IPS DF 6.9 (cell line): Measurements from ENCODE around the gene EIF4B.
A peak's percentile ranks its signal among the peaks of the same experiment; 100 is the strongest.

Experiments
- DNase-seq: peaks from one replicate; pipeline ENCODE4 v3.0.0-alpha.2; 2013; ENCODE audit warnings: low read depth, low spot score
- H3K27ac ChIP-seq: one replicate; pipeline ENCODE4 v1.5.1; 2013; ENCODE audit warnings: low read length, control low read depth
- H3K27me3 ChIP-seq: 2 replicates; pipeline ENCODE4 v1.6.1; 2013; ENCODE audit warnings: mild to moderate bottlenecking, low read length; ENCODE audit not compliant: control insufficient read depth, insufficient read depth
- H3K36me3 ChIP-seq: 2 replicates; pipeline ENCODE4 v1.6.1; 2013; ENCODE audit warnings: low read length; ENCODE audit not compliant: control insufficient read depth, insufficient read depth
- H3K4me1 ChIP-seq: 2 replicates; pipeline ENCODE4 v1.6.1; 2013; ENCODE audit warnings: low read length; ENCODE audit not compliant: control insufficient read depth, insufficient read depth
- H3K4me3 ChIP-seq: 2 replicates; pipeline ENCODE4 v1.5.1; 2013; ENCODE audit warnings: mild to moderate bottlenecking, low read length
- H3K9me3 ChIP-seq: 2 replicates; pipeline ENCODE4 v1.6.1; 2013; ENCODE audit warnings: low read length, inconsistent platforms; ENCODE audit not compliant: control insufficient read depth, insufficient read depth
- WGBS: extraction: QIAGEN DNeasy Blood & Tissue Kit; methylation state at CpG from one replicate; pipeline ENCODE4 v1.1.7; 2013; ENCODE audit warnings: mixed read lengths, missing lambda C conversion rate; ENCODE audit not compliant: insufficient read length, insufficient coverage; 5-methylcytosine and 5-hydroxymethylcytosine counted together

The EIF4B gene, protein sequence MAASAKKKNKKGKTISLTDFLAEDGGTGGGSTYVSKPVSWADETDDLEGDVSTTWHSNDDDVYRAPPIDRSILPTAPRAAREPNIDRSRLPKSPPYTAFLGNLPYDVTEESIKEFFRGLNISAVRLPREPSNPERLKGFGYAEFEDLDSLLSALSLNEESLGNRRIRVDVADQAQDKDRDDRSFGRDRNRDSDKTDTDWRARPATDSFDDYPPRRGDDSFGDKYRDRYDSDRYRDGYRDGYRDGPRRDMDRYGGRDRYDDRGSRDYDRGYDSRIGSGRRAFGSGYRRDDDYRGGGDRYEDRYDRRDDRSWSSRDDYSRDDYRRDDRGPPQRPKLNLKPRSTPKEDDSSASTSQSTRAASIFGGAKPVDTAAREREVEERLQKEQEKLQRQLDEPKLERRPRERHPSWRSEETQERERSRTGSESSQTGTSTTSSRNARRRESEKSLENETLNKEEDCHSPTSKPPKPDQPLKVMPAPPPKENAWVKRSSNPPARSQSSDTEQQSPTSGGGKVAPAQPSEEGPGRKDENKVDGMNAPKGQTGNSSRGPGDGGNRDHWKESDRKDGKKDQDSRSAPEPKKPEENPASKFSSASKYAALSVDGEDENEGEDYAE

DNA sequence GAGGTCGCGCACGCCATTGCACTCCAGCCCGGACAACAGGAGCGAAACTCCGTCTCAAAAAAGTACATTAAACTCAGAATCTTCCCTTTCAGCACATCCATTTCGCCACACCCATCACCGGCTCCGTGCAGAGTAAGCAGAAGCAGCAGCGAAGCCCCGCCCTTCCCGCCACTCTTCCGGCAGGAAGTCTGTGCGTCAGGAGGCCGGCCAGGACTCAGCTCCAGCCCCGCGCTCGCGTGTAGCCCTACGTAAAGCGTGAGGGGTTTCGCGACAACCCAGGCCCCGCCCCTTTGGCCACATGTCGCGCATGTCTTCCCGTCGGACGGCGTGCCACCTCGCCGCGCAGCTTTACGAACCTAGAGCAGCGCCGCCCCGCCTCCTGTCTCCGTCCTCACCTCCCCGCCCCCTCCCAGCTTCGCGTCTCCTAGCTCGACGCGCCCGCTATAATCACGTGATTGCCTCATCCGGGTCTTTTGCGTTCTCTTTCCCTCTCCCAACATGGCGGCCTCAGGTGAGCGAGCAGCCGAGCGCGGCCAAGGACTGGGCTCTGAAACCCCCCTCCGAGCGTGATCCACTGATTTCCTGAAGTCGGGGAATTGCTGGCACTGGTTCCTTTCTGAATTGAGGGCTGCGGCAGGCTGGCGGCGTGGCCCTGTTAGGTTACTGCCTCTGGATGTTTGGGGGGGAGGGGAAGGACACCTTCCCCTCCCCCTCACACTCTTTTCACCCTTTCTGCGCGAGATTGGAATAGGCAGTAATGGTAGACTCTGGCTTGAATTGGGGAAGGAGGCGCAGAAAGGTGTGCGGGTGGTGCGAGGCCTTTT, at the start of gene EIF4B:
TSS of gene EIF4B (plus strand) at position 471 of the 824 bp plus-strand sequence. CDS start at position 499, 28 bp downstream.
- Histone ChIP-seq H3K4me1 (peaks cover 2% of the 10 kb centered on the region; the same call in 1 of the 2 replicates), H3K27me3 (no peaks in the 10 kb centered on the region), H3K9me3 (no peaks in the 10 kb centered on the region), H3K27ac (peak within 1 kb of the TSS; percentile 3), H3K4me3 (peak within 1 kb of the TSS; percentile 76), H3K36me3 (no peaks in the 10 kb centered on the region)
- no CpG with 5 or more reads among the region's 64 CpGs for WGBS
- DNase-seq: peak; percentile 99

DNA sequence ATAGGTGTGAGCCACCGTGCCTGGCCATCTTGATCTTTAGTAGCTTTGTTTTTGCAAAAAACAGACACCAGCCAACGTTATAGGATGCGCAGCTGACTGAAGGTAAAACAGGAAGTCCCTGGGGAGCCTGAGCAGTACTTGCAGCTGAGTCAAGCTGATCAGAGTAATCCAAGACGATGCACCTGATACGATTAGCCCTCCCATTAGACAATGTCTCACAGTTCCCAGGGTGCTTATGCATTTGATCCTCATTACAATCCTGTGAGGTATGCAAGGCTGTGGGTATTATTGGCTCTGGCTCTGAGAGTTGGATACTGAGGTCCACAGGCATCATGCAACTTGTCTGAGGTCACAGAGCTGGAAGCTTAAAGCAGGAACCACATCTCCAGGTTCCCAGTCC, 49.3 kb upstream of the EIF4B start:
- Histone ChIP-seq H3K9me3 (no peaks in the 10 kb centered on the region), H3K4me1 (no peaks in the 10 kb centered on the region), H3K27me3 (no peaks in the 10 kb centered on the region), H3K27ac (no peak overlapping the region), H3K36me3 (peaks cover 9% of the 10 kb centered on the region; the same call in 1 of the 2 replicates), H3K4me3 (no peak overlapping the region)
- DNase-seq: no peak
- WGBS: no CpG with 5 or more reads among the region's 5 CpGs

DNA sequence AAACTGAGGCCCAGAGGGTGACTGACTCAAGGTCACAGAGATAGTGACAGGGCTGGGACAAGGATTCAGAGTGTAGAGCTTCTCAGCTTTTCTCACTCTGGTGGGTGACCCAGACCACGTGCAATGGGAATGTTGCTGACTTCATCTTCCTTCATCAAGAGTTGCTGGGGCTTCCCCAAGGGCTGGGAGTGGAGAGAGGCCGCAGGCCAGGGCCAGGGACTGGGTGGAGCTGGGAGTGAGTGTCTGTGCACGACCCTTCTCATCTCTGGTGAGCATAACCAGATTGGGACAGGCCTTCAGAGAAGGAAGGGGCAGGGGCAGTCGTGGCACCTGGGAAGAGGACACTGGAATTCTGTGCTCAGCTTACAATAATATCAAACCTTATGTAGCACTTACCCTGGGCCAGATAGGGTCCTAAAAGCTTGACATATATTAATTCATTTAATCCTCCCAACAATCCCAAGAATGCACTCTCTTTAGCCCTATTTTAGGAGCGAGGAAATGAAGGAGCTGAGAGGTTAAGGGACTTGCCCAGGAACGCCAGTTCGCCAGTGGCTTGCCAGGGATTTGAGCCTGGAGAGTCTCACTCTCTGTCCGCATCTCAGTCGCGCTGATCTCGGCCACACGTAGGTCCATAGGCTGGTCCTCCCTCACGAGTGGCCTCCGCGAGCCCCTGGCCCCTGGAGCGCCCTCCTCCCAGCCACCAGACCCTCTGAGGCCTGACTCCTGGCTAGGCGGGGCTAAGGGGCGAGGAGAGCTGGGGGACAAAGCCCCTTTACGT, 41.5 kb upstream of the EIF4B start:
- no peaks in the 10 kb centered on the region for H3K36me3 ChIP-seq
- H3K4me1 ChIP-seq: no peaks in the 10 kb centered on the region
- H3K4me3 ChIP-seq: peak overlapping the region; percentile 37; the same call in 1 of the 2 replicates
- no CpG with 5 or more reads among the region's 19 CpGs for WGBS
- DNase-seq: no peak
- no peaks in the 10 kb centered on the region for H3K9me3 ChIP-seq
- 0 out of 2 replicates have a peak, but pooled peaks cover 1% of the 10 kb centered on the region for H3K27me3 ChIP-seq
- no peak overlapping the region for H3K27ac ChIP-seq

DNA sequence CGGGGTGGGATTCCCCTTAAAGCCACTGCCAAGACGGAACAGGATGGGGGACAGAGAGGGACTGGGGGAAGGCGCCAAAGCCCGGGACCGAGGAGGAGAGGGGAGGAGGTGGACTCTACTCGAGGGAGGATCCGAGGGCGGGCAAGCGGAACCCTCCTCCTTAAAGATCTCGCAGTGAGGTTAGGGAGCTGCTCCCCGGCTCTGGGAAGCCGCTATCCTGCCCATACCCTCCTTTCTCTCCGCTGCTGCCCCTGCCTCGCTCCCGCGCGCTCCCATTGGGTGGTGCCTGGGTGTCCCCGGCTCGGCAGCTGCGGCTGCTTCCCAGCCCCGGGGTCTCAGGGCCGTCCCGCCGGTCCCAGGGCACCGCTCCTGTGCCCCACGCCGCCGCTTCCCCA, 40.9 kb upstream of the EIF4B start:
- Histone ChIP-seq H3K4me1 (no peaks in the 10 kb centered on the region), H3K4me3 (peak overlapping the region; percentile 37; the same call in 1 of the 2 replicates), H3K27me3 (0 out of 2 replicates have a peak, but pooled peaks cover 1% of the 10 kb centered on the region), H3K27ac (no peak overlapping the region), H3K9me3 (no peaks in the 10 kb centered on the region), H3K36me3 (no peaks in the 10 kb centered on the region)
- no peak for DNase-seq
- WGBS: no CpG with 5 or more reads among the region's 28 CpGs

DNA sequence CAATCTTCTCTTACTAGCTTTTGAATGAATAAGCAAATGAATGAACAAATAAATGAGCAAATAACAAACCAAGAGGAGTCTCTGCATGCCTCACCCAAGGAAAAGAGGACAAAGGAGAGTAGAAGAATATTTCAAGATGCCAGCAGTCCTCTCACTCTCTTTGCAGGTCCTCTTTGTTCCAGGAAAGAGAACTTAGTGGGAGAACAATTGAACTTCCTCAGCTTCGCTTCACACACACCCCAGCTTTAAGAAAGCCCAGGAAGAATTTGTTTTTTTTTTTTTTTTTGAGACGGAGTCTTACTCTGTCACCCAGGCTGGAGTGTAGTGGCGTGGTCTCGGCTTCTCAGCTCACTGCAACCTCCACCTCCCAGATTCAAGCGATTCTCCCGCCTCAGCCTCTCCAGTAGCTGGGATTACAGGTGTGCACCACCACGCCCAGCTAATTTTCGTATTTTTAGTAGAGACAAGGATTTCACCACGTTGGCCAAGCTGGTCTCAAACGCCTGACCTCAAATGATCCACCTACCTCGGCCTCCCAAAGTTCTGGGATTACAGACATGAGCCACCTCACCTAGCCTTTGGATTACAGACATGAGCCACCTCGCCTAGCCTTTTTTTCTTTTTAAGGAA, 37.0 kb upstream of the EIF4B start:
- no CpG with 5 or more reads among the region's 12 CpGs for WGBS
- no peak for DNase-seq
- H3K4me3 ChIP-seq: no peak overlapping the region
- no peaks in the 10 kb centered on the region for H3K36me3 ChIP-seq
- no peaks in the 10 kb centered on the region for H3K9me3 ChIP-seq
- H3K27ac ChIP-seq: no peak overlapping the region
- peaks cover 2% of the 10 kb centered on the region for H3K4me1 ChIP-seq
- H3K27me3 ChIP-seq: 0 out of 2 replicates have a peak, but pooled peaks cover 1% of the 10 kb centered on the region

DNA sequence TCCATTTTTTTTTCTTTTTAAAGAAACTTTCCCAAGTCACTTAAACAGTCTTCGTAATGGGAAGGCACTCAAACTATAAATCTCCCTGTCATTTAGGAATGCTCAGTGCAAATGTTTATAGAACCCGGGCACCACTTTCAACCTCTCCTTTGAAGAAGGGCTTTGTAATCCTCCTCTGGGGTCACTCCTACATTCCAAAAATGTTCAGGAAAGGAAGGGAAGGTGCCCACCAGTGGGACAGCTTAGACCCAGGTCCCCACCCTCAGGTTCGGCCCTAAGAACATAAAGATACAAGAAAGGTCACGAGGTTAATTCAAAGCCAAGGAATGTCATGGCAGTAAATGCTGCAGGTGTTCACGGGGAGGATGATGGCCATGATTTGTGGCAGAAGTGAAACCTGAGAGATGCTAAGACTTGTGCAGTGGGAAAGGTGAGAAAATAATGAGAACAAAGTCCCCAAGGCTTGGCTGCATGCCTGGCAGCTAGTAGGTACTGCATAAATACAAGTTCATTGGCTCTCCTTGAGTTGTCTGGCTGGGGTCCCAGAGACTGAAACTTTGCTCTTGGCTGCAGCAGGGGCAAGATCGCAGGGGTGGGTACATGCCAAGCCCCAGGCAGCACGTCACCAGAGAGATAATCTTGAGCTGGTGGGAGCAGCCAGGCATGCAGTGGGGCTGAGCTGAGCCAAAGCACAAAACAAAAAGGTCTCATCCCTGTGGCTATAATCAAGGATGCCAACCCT, 36.3 kb upstream of the EIF4B start:
- no CpG with 5 or more reads among the region's 7 CpGs for WGBS
- peaks cover 2% of the 10 kb centered on the region for H3K4me1 ChIP-seq

DNA sequence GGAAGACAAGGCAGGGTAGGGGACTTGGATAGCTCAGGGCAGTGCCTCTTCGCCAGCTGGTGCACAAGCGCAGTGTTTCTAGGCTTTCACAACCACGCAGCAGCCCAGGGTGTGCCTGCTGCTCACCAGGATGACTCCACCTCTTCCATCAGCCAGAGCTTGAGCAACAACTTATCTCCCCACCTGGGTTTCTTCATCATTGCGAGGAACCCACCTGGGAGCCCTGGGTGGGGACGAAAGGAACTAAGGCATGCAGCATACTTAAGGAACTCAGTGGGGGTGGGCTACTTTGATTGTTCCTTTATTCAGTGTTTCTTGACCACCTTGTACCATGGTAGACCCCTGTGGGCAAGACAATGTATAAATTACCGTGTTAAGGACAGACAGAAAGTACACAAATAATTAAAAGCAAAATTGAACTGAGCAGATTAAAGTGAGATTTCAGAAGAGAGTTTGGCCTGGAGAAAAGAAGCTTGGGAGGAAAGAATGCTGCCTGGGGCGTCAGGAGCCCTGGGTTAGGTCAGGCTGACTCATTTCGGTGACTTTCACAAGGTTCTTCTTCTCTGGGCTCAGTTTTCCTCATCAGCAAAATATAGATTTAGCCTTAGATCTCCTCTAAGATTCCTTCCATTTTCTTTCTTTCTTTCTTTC, 34.5 kb upstream of the EIF4B start:
- WGBS: no CpG with 5 or more reads among the region's 8 CpGs
- Histone ChIP-seq H3K9me3 (no peaks in the 10 kb centered on the region), H3K4me1 (peaks cover 5% of the 10 kb centered on the region), H3K27me3 (no peaks in the 10 kb centered on the region), H3K36me3 (no peaks in the 10 kb centered on the region), H3K27ac (no peak overlapping the region), H3K4me3 (no peak overlapping the region)
- no peak for DNase-seq

More for the DNA sequence above, 36.3 kb upstream of the EIF4B start:
- H3K4me3 ChIP-seq: no peak overlapping the region
- no peaks in the 10 kb centered on the region for H3K36me3 ChIP-seq
- no peak for DNase-seq
- no peaks in the 10 kb centered on the region for H3K9me3 ChIP-seq
- H3K27me3 ChIP-seq: 0 out of 2 replicates have a peak, but pooled peaks cover 1% of the 10 kb centered on the region
- H3K27ac ChIP-seq: no peak overlapping the region

DNA sequence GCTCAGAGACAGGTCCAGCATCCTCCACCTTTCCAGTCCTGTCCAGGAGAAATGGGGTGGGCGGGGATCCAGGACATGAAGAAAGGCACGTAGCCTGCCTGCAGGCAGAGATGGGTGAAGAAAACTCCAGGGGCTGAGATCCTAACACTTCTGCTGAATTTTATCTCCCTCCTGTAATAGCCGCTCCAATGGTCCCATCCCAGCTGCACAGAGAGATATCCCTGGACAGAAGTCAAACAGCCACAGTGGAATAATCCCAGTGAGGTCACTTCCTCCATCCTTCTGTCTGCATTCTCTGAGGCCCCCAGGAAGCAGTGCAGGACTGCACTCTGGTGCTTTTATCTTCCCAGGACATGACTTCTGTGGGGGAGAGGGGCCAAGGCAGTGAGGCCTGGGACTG, 31.1 kb upstream of the EIF4B start:
- H3K27me3 ChIP-seq: no peaks in the 10 kb centered on the region
- H3K27ac ChIP-seq: no peak overlapping the region
- H3K9me3 ChIP-seq: no peaks in the 10 kb centered on the region
- no peaks in the 10 kb centered on the region for H3K36me3 ChIP-seq
- H3K4me1 ChIP-seq: peaks cover 5% of the 10 kb centered on the region
- no peak overlapping the region for H3K4me3 ChIP-seq
- DNase-seq: no peak
- no CpG with 5 or more reads among the region's 3 CpGs for WGBS
